ENCODE results near the gene TRIM46. TPM values are rescaled to one million over a fixed set of nuclear protein-coding genes. Genes with fewer than 3 reads are reported as not detected.

The TRIM46 gene
- total and polyA plus RNA-seq, 2 of the 13 experiments (the other 11 are each of a cell fraction or from before 2014, with no cell fraction given) = 0.04 to 0.09 TPM

DNA sequence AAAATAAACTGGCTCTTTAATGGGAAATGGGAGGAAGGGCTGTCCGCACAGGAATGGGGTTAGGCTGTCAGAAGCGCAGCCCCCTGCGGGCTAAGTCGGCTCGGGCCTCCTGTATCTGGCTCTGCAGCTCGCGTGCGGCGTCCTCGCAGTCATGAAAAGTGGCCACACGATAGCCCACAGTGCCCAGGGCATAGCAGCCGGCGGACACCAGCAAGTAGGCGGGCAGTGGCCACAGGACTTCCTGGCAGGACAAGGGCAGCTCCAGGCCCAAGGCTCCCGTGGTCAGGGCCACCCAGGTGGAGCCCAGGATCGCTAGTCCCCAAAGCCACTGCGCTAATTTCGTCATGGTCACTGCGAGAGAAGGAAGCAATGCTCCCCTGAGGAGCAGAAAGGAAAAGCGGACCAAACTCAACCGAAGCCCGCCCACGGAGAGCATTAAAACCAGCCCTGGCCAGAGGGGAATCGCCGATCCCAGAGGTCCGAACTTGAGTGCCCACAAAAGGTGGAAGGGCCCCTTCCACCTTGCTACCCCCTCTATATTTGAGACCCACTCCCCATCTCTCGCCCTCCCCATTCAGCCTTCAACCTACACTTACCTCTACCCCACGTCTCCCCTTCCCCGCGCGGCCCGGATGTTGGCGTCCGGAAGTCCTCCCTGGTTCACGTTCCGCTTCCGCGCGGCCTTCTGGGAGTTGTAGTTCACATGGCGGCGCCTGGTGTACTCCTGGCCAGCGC, 33.6 kb upstream of the TRIM46 start, which contains the start of gene DPM3 (continued):
- no peak for TF ChIP-seq ATRX (CRISPR knock-in tag; IDR thresholded peaks at IDR 0.05; ENCODE audit: borderline replicate concordance)
- 0 out of 2 replicates have a peak, but pooled peaks have one; percentile 31 for TF ChIP-seq ZNF224 (CRISPR knock-in tag; IDR thresholded peaks at IDR 0.05)
- TF ChIP-seq ATAD3A (CRISPR knock-in tag; IDR thresholded peaks at IDR 0.05) = 0 out of 2 replicates have a peak, but pooled peaks have one; percentile 11
- peak; percentile 52; the same call in 1 of the 2 replicates for TF ChIP-seq HIVEP1 (CRISPR knock-in tag; IDR thresholded peaks at IDR 0.05)
- no peak; the same call in 1 of the 2 replicates for TF ChIP-seq ZNF776 (CRISPR knock-in tag; IDR thresholded peaks at IDR 0.05)
- no peak for TF ChIP-seq ZC3H13 (CRISPR knock-in tag; IDR thresholded peaks at IDR 0.05)
- TF ChIP-seq ZNF280D (CRISPR knock-in tag; IDR thresholded peaks at IDR 0.05) = peak; percentile 84
- no peak for TF ChIP-seq ZNF557 (CRISPR knock-in tag; IDR thresholded peaks at IDR 0.05)
- 0 out of 2 replicates have a peak, but pooled peaks have one; percentile 40 for TF ChIP-seq KAT7 (CRISPR knock-in tag; IDR thresholded peaks at IDR 0.05; ENCODE audit: borderline replicate concordance)
- TF ChIP-seq, protein P1, sequence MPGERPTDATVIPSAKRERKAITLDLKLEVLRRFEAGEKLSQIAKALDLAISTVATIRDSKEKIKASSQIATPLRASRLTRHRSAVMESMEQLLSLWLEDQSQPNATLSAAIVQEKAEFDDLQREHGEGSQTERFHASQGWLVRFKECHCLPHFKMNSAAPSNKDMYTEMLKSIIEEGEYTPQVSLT (CRISPR knock-in tag; IDR thresholded peaks at IDR 0.05; ENCODE audit: borderline replicate concordance, low read depth) = no peak; the same call in 1 of the 2 replicates
- peak; percentile 65; the same call in 1 of the 2 replicates for TF ChIP-seq TGIF2 (CRISPR knock-in tag; IDR thresholded peaks at IDR 0.05)
- no peak for TF ChIP-seq ZNF569 (CRISPR knock-in tag; IDR thresholded peaks at IDR 0.05; ENCODE audit: borderline replicate concordance)
- TF ChIP-seq, protein P2, sequence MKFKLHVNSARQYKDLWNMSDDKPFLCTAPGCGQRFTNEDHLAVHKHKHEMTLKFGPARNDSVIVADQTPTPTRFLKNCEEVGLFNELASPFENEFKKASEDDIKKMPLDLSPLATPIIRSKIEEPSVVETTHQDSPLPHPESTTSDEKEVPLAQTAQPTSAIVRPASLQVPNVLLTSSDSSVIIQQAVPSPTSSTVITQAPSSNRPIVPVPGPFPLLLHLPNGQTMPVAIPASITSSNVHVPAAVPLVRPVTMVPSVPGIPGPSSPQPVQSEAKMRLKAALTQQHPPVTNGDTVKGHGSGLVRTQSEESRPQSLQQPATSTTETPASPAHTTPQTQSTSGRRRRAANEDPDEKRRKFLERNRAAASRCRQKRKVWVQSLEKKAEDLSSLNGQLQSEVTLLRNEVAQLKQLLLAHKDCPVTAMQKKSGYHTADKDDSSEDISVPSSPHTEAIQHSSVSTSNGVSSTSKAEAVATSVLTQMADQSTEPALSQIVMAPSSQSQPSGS (CRISPR knock-in tag; IDR thresholded peaks at IDR 0.05) = peak; percentile 59; the same call in 1 of the 2 replicates
- TF ChIP-seq THYN1 (CRISPR knock-in tag; IDR thresholded peaks at IDR 0.05; ENCODE audit: borderline replicate concordance, low read depth) = no peak
- no peak for TF ChIP-seq POLR2AphosphoS2 (IDR thresholded peaks at IDR 0.05; ENCODE audit: low read depth, low read length)
- TF ChIP-seq ZBTB10 (CRISPR knock-in tag; IDR thresholded peaks at IDR 0.05; ENCODE audit: borderline replicate concordance) = 0 out of 2 replicates have a peak, but pooled peaks have one; percentile 55
